H1 (cell line): ENCODE data around the gene LOXHD1. TPM values are rescaled to one million over a fixed set of nuclear protein-coding genes. Genes with fewer than 3 reads are reported as not detected.

ENCODE experiments used
- CTCF ChIA-PET: fragments of 300-600 bp; sonication (Branson Sonifier 250); formaldehyde crosslinking; loops from one replicate; lab custom pipeline; 2021; ENCODE audit not compliant: partially characterized antibody; lab: Charles Lee
- POLR2A ChIA-PET: fragments of 300-600 bp; sonication (Branson Sonifier 250); formaldehyde crosslinking; loops from one replicate; lab custom pipeline; 2021; ENCODE audit warnings: inconsistent platforms; ENCODE audit not compliant: partially characterized antibody; lab: Charles Lee
- DNase-seq, 2 experiments: peaks; one replicate each; pipeline versions ENCODE4 v3.0.0 to v3.0.0-alpha.2; 2010 to 2022; ENCODE audit warnings: low spot score in 2 of 2, low read depth in 1 of 2, mixed read lengths in 1 of 2
- FAIRE-seq: peaks from 2 replicates; lab custom pipeline; 2011; peaks lifted over from hg19 to GRCh38; lab: Jason Lieb, UNC
- H2AFZ ChIP-seq: 2 replicates; pipeline ENCODE4 v1.8.1; 2012; ENCODE audit warnings: low read length, inconsistent platforms
- H2AK5ac ChIP-seq: 2 replicates; pipeline ENCODE4 v1.6.1; 2013; ENCODE audit warnings: low read depth, low read length
- H2BK120ac ChIP-seq: replicated peaks from 2 replicates; pipeline ENCODE3; 2013; ENCODE audit warnings: low read depth, low read length, inconsistent platforms
- H2BK12ac ChIP-seq: 2 replicates; pipeline ENCODE4 v1.6.1; 2013; ENCODE audit warnings: low read depth, low read length
- H2BK15ac ChIP-seq: 2 replicates; pipeline ENCODE4 v1.6.1; 2013; ENCODE audit warnings: low read length
- H2BK20ac ChIP-seq: 2 replicates; pipeline ENCODE4 v1.6.1; 2013; ENCODE audit warnings: low read length
- H2BK5ac ChIP-seq: 2 replicates; pipeline ENCODE4 v1.6.1; 2013; ENCODE audit warnings: low read depth, low read length
- H3K14ac ChIP-seq: 2 replicates; pipeline ENCODE4 v1.6.1; 2013; ENCODE audit warnings: inconsistent platforms; ENCODE audit not compliant: insufficient read length
- H3K18ac ChIP-seq: 2 replicates; pipeline ENCODE4 v1.6.1; 2013; ENCODE audit warnings: low read length; ENCODE audit errors: extremely low read depth
- H3K23ac ChIP-seq: 2 replicates; pipeline ENCODE4 v1.6.1; 2013; ENCODE audit warnings: inconsistent platforms; ENCODE audit not compliant: insufficient read length
- H3K23me2 ChIP-seq: 2 replicates; pipeline ENCODE4 v1.6.1; 2013; ENCODE audit warnings: low read depth, low read length
- H3K27ac ChIP-seq: 2 replicates; pipeline ENCODE4 v1.6.1; 2011; ENCODE audit warnings: low read depth, low read length, inconsistent platforms
- H3K27me3 ChIP-seq, 4 experiments: replicated peaks in 1 of 4; 1 replicate in 1 of 4; 2 replicates in 3 of 4; pipeline versions ENCODE4 v1.6.1 to v1.8.1; 2011 to 2013; ENCODE audit warnings: low read length in 3 of 4, mild to moderate bottlenecking in 3 of 4, inconsistent platforms in 2 of 4, mixed read lengths in 2 of 4, moderate library complexity in 1 of 4; ENCODE audit not compliant: control insufficient read depth in 3 of 4, insufficient read depth in 3 of 4; ENCODE audit errors: extremely low read depth in 1 of 4
- H3K36me3 ChIP-seq, 4 experiments: 2 replicates each; pipeline versions ENCODE4 v1.6.1 to v1.8.1; 2011 to 2013; ENCODE audit warnings: mild to moderate bottlenecking in 4 of 4, low read length in 3 of 4, moderate library complexity in 2 of 4, control low read depth in 1 of 4, inconsistent platforms in 1 of 4; ENCODE audit not compliant: insufficient read depth in 4 of 4, control insufficient read depth in 2 of 4
- H3K4ac ChIP-seq: replicated peaks from 2 replicates; pipeline ENCODE3; 2013; ENCODE audit warnings: low read length, low read depth, mixed read lengths, inconsistent platforms; ENCODE audit not compliant: insufficient read length
- H3K4me1 ChIP-seq, 4 experiments: replicated peaks in 1 of 4; 1 replicate in 1 of 4; 2 replicates in 3 of 4; pipeline versions ENCODE4 v1.6.1 to v1.8.1; 2011 to 2013; ENCODE audit warnings: low read length in 3 of 4, inconsistent platforms in 2 of 4, mixed read lengths in 1 of 4; ENCODE audit not compliant: insufficient read depth in 4 of 4, control insufficient read depth in 3 of 4
- H3K4me2 ChIP-seq, 2 experiments: 2 replicates each; pipeline versions ENCODE4 v1.6.1 to v1.8.1; 2011 to 2013; ENCODE audit warnings: low read depth in 2 of 2, low read length in 2 of 2, control low read depth in 1 of 2, inconsistent platforms in 1 of 2, mild to moderate bottlenecking in 1 of 2; ENCODE audit not compliant: insufficient read depth in 1 of 2
- H3K4me3 ChIP-seq, 4 experiments: fragments of 200-600, 300-600 bp in 1 of 4; sonication (generic), shearing (Covaris generic), sonication (Bioruptor Twin) in 1 of 4; 2 replicates each; pipeline versions ENCODE4 v1.5.1 to v1.8.1; 2011 to 2016; ENCODE audit warnings: low read length in 4 of 4, low read depth in 3 of 4, control low read depth in 2 of 4, inconsistent platforms in 2 of 4, mild to moderate bottlenecking in 2 of 4, mixed read lengths in 1 of 4, moderate library complexity in 1 of 4; ENCODE audit not compliant: insufficient read depth in 2 of 4; ENCODE audit errors: extremely low read depth in 1 of 4
- H3K56ac ChIP-seq: replicated peaks from 2 replicates; pipeline ENCODE3; 2013; ENCODE audit warnings: low read depth, mild to moderate bottlenecking, mixed read lengths, low read length, inconsistent platforms; ENCODE audit not compliant: insufficient read length
- H3K79me1 ChIP-seq: 2 replicates; pipeline ENCODE4 v1.6.1; 2013; ENCODE audit warnings: low read depth, low read length, control low read depth
- H3K79me2 ChIP-seq, 2 experiments: 2 replicates each; pipeline versions ENCODE4 v1.6.1 to v1.8.1; 2012 to 2013; ENCODE audit warnings: low read length in 2 of 2, mild to moderate bottlenecking in 2 of 2, inconsistent platforms in 1 of 2; ENCODE audit not compliant: insufficient read depth in 2 of 2, control insufficient read depth in 1 of 2
- H3K9ac ChIP-seq, 4 experiments: replicated peaks in 1 of 4; 1 replicate in 1 of 4; 2 replicates in 3 of 4; pipeline versions ENCODE4 v1.6.1 to v1.8.1; 2011 to 2013; ENCODE audit warnings: low read depth in 3 of 4, low read length in 3 of 4, control low read depth in 2 of 4, mild to moderate bottlenecking in 2 of 4, moderate library complexity in 2 of 4, inconsistent platforms in 1 of 4; ENCODE audit errors: extremely low read depth in 1 of 4
- H3K9me3 ChIP-seq, 2 experiments: 2 replicates each; pipeline versions ENCODE4 v1.6.1 to v1.8.1; 2012 to 2013; ENCODE audit warnings: mild to moderate bottlenecking in 2 of 2, moderate library complexity in 2 of 2, control low read depth in 1 of 2, inconsistent platforms in 1 of 2, low read depth in 1 of 2, low read length in 1 of 2, mixed read lengths in 1 of 2; ENCODE audit not compliant: insufficient read depth in 2 of 2
- H4K20me1 ChIP-seq, 2 experiments: replicated peaks in 1 of 2; 2 replicates each; pipeline versions ENCODE3 to v1.8.1; 2011 to 2013; ENCODE audit warnings: inconsistent platforms in 2 of 2, low read length in 2 of 2, mild to moderate bottlenecking in 1 of 2; ENCODE audit not compliant: insufficient read depth in 2 of 2, control insufficient read depth in 1 of 2
- H4K5ac ChIP-seq: 2 replicates; pipeline ENCODE4 v1.6.1; 2013; ENCODE audit warnings: low read length, low read depth, mixed read lengths, inconsistent platforms; ENCODE audit not compliant: insufficient read length
- H4K8ac ChIP-seq: 2 replicates; pipeline ENCODE4 v1.8.0; 2013; ENCODE audit warnings: mild to moderate bottlenecking, moderate library complexity, low read length, inconsistent platforms; ENCODE audit not compliant: insufficient read depth; ENCODE audit errors: extremely low read depth
- H4K91ac ChIP-seq: replicated peaks from 2 replicates; pipeline ENCODE3; 2013; ENCODE audit warnings: low read length, mixed read lengths, inconsistent platforms; ENCODE audit not compliant: insufficient read length
- BACH1 ChIP-seq: IDR thresholded peaks from 2 replicates; pipeline ENCODE4 v1.6.1; 2012; ENCODE audit warnings: low read length, improper control_type of control experiment
- BRCA1 ChIP-seq: IDR thresholded peaks from 2 replicates; pipeline ENCODE4 v1.6.1; 2012; ENCODE audit warnings: low read depth, low read length, improper control_type of control experiment
- CREB1 ChIP-seq: IDR thresholded peaks from 2 replicates; pipeline ENCODE4 v1.6.1; 2012; ENCODE audit warnings: inconsistent platforms
- CTCF ChIP-seq, 3 experiments: IDR thresholded peaks; 1 replicate in 2 of 3; 2 replicates in 1 of 3; pipeline versions ENCODE4 v1.5.1 to v1.6.1; 2011; ENCODE audit warnings: low read length in 3 of 3, mild to moderate bottlenecking in 3 of 3, inconsistent platforms in 2 of 3, low read depth in 1 of 3, moderate library complexity in 1 of 3; ENCODE audit not compliant: insufficient read depth in 1 of 3; ENCODE audit errors: control extremely low read depth in 1 of 3
- EZH2 ChIP-seq: fragments of 200-600 bp; sonication (generic); IDR thresholded peaks from 2 replicates; pipeline ENCODE4 v1.7.1; 2012; ENCODE audit warnings: low read depth, mild to moderate bottlenecking, moderate library complexity, low read length, inconsistent platforms; ENCODE audit not compliant: severe bottlenecking
- HDAC2 ChIP-seq, 2 experiments: fragments of 300-600 bp in 1 of 2; sonication (generic) in 1 of 2; IDR thresholded peaks; 2 replicates each; pipeline ENCODE4 v1.6.1; 2011 to 2012; ENCODE audit warnings: low read depth in 2 of 2, low read length in 2 of 2, mild to moderate bottlenecking in 2 of 2, moderate library complexity in 2 of 2, borderline replicate concordance in 1 of 2, inconsistent platforms in 1 of 2
- KDM5A ChIP-seq: fragments of 200-600 bp; IDR thresholded peaks from 2 replicates; pipeline ENCODE4 v1.7.1; 2012; ENCODE audit warnings: mild to moderate bottlenecking, low read length, inconsistent platforms, mixed read lengths
- MAFK ChIP-seq: IDR thresholded peaks from 2 replicates; pipeline ENCODE4 v1.6.1; 2012; ENCODE audit warnings: low read depth, mild to moderate bottlenecking, improper control_type of control experiment, low read length
- POLR2A ChIP-seq, 2 experiments: IDR thresholded peaks; 1 replicate in 1 of 2; 2 replicates in 1 of 2; pipeline ENCODE4 v1.6.1; 2011; ENCODE audit warnings: low read depth in 2 of 2, low read length in 2 of 2, mild to moderate bottlenecking in 2 of 2; ENCODE audit errors: control extremely low read depth in 1 of 2
- POU5F1 ChIP-seq: IDR thresholded peaks from 2 replicates; pipeline ENCODE4 v1.6.1; 2011; ENCODE audit warnings: low read depth, mild to moderate bottlenecking, low read length, moderate library complexity
- SP2 ChIP-seq: IDR thresholded peaks from 2 replicates; pipeline ENCODE4 v1.6.1; 2012; ENCODE audit warnings: mild to moderate bottlenecking, low read length, inconsistent platforms
- TEAD4 ChIP-seq: IDR thresholded peaks from 2 replicates; pipeline ENCODE4 v1.6.1; 2012; ENCODE audit warnings: low read depth, low read length, inconsistent platforms, mixed read lengths
- ZNF274 ChIP-seq: IDR thresholded peaks from 2 replicates; pipeline ENCODE4 v1.7.0; 2012; ENCODE audit warnings: low read length, borderline replicate concordance; ENCODE audit errors: extremely low read depth
- WGBS, 2 experiments: shearing (Covaris generic) in 1 of 2; methylation state at CpG; one replicate each; pipeline versions ENCODE4 v1.1.6 to v1.1.7; 2013 to 2015; ENCODE audit warnings: low lambda C conversion rate in 2 of 2, mixed read lengths in 2 of 2, inconsistent platforms in 1 of 2, low coverage in 1 of 2, missing lambda C conversion rate in 1 of 2; ENCODE audit not compliant: insufficient replicate concordance in 2 of 2, insufficient coverage in 1 of 2, insufficient read length in 1 of 2; ENCODE audit errors: extremely low coverage in 1 of 2, missing lambda C conversion rate in 1 of 2; 5-methylcytosine and 5-hydroxymethylcytosine counted together
- polyA plus RNA-seq, 7 experiments: library from polyadenylated mRNA; depleted of rRNA in 3 of 7; stranded (reverse) in 5 of 7; unstranded in 2 of 7; fragments of >200 nt in 5 of 7; fragments of 200-250 nt in 2 of 7; gene quantifications; 1 replicate in 5 of 7; 2 replicates in 1 of 7; 4 replicates in 1 of 7; pipeline versions ENCODE4 v1.2.1 to v1.2.3, GENCODE V29; 2011 to 2013; ENCODE audit warnings: missing spikeins in 2 of 7, mixed read lengths in 2 of 7
- total RNA-seq: library from RNA; stranded (reverse); fragmentation: NEBNext Ultra II Directional; extraction: Animal tissue kit (Norgen Biotek cat#: 25700); gene quantifications from 2 replicates; pipeline ENCODE4 v1.2.1, GENCODE V29; 2021

The LOXHD1 gene
- total and polyA plus RNA-seq, 2 of the 8 experiments (the other 6 are each of a cell fraction or from before 2014, with no cell fraction given), result 0.02 TPM; not detected in 1

- no peak overlapping the region for H3K4me2 ChIP-seq
- no peak overlapping the region for H3K23ac ChIP-seq
- H3K4me3 ChIP-seq, result no peak overlapping the region
- no peak overlapping the region for H4K5ac ChIP-seq
- no peak overlapping the region for H2BK5ac ChIP-seq
- H2BK12ac ChIP-seq, result no peak overlapping the region
- H4K20me1 ChIP-seq, result no peaks in the 10 kb centered on the region
- no peak overlapping the region for H2BK120ac ChIP-seq
- H4K8ac ChIP-seq, result no peak overlapping the region
- no peaks in the 10 kb centered on the region for H3K36me3 ChIP-seq
- no peak overlapping the region for H4K91ac ChIP-seq
- no peak overlapping the region for H3K9ac ChIP-seq
- H3K4ac ChIP-seq, result no peak overlapping the region
- ChIA-PET POLR2A (no interaction called here), CTCF (interaction anchor here (1.4 to 10.1 kb wide), 10 partner anchors 11 to 485 kb away, joined by 3 to 148 read pairs (median 20); a partner anchor contains a TSS)
- no peaks in the 10 kb centered on the region for H3K23me2 ChIP-seq
- no peak overlapping the region for H2BK15ac ChIP-seq
- no peak for DNase-seq
- FAIRE-seq, result no peak
- H3K79me2 ChIP-seq, result no peaks in the 10 kb centered on the region
- 84% methylated on average over 3 of the region's 3 CpGs; no CpG with 5 or more reads in 1 of the 2 experiments for WGBS, 2 experiments
- H3K9me3 ChIP-seq, result peaks cover 6 to 8% of the 10 kb centered on the region in 2 experiments; a peak in 2 of 4 replicates
- H3K79me1 ChIP-seq, result no peaks in the 10 kb centered on the region
- H3K27ac ChIP-seq, result no peak overlapping the region
- H2AK5ac ChIP-seq, result no peak overlapping the region
- no peak overlapping the region for H3K18ac ChIP-seq
- no peak overlapping the region for H3K56ac ChIP-seq
- no peaks in the 10 kb centered on the region for H3K27me3 ChIP-seq
- no peak overlapping the region for H2AFZ ChIP-seq
- H3K14ac ChIP-seq, result no peak overlapping the region
- peaks cover 0 to 9% (median 1%) of the 10 kb centered on the region in 4 experiments; a peak in 1 of 7 replicates for H3K4me1 ChIP-seq
- no peak overlapping the region for H2BK20ac ChIP-seq
- TF ChIP-seq SP2, result no peak
- no peak for TF ChIP-seq CREB1
- no peak for TF ChIP-seq HDAC2 (IDR thresholded peaks at IDR 0.05; ENCODE audit: borderline replicate concordance in 1 of 2, low read depth in 2 of 2, low read length in 2 of 2)
- no peak for TF ChIP-seq TEAD4
- no peak for TF ChIP-seq POU5F1
- no peak for TF ChIP-seq BRCA1
- no peak for TF ChIP-seq ZNF274
- no peak for TF ChIP-seq MAFK
- no peak for TF ChIP-seq BACH1
- no peak for TF ChIP-seq CTCF (IDR thresholded peaks at IDR 0.05; ENCODE audit: control extremely low read depth in 1 of 3, insufficient read depth in 1 of 3, low read depth in 1 of 3, low read length in 3 of 3)
- no peak for TF ChIP-seq POLR2A (IDR thresholded peaks at IDR 0.05; ENCODE audit: control extremely low read depth in 1 of 2, low read depth in 2 of 2, low read length in 2 of 2)
- TF ChIP-seq KDM5A, result no peak
- no peak for TF ChIP-seq EZH2
Measured at GRCh38 chr18:46659484-46659883, 2.5 kb upstream of the LOXHD1 start.
